Measurements from ENCODE around the gene TCEAL3.
"Not testable (repeated sequence)": the region's sequence is repeated elsewhere in the genome, so short reads cannot be mapped to it uniquely, and the experiment has no call there.

The TCEAL3 gene

GRCh38 chrX:103607364-103608305, at the start of gene TCEAL3:
Gene TCEAL3, plus strand, starts transcription at chrX:103607963. Its CDS starts 1,102 bp downstream, at chrX:103609065.
- peak; percentile 51 for DNase-seq

- no peak for DNase-seq
Observed at GRCh38 chrX:103560256-103560655, 47.5 kb upstream of the TCEAL3 start.

- DNase-seq: no peak
Observed at GRCh38 chrX:103562801-103563200, 45.0 kb upstream of the TCEAL3 start.

- no peak for DNase-seq
Observed at GRCh38 chrX:103565197-103565596, 42.6 kb upstream of the TCEAL3 start.

GRCh38 chrX:103565752-103566151, 42.0 kb upstream of the TCEAL3 start:
- DNase-seq: no peak

GRCh38 chrX:103571121-103571520, 36.6 kb upstream of the TCEAL3 start:
- DNase-seq: no peak

GRCh38 chrX:103571726-103572125, 36.0 kb upstream of the TCEAL3 start:
- DNase-seq: no peak

GRCh38 chrX:103573202-103573601, 34.6 kb upstream of the TCEAL3 start:
- no peak for DNase-seq

- DNase-seq: peak; percentile 15
Observed at GRCh38 chrX:103584596-103584995, 23.2 kb upstream of the TCEAL3 start.

GRCh38 chrX:103585411-103586313, 22.1 kb upstream of the TCEAL3 start, which contains the start of gene TCEAL4:
Gene TCEAL4, plus strand, starts transcription at chrX:103585515. Its CDS starts 1,161 bp downstream, at chrX:103586676.
- no peak for DNase-seq

GRCh38 chrX:103586314-103586646, 21.5 kb upstream of the TCEAL3 start:
- no peak for DNase-seq

- no peak for DNase-seq
Observed at GRCh38 chrX:103586659-103587058, 21.1 kb upstream of the TCEAL3 start.

- not testable (repeated sequence) for DNase-seq
Observed at GRCh38 chrX:103592295-103592694, 15.5 kb upstream of the TCEAL3 start.

GRCh38 chrX:103595202-103595601, 12.6 kb upstream of the TCEAL3 start:
- DNase-seq: not testable (repeated sequence)

- DNase-seq: no peak
Observed at GRCh38 chrX:103608306-103608963, 672 bp downstream of the TCEAL3 start.

GRCh38 chrX:103610282-103610681, 2.5 kb downstream of the TCEAL3 start:
- DNase-seq: no peak

GRCh38 chrX:103613362-103613890, 5.7 kb downstream of the TCEAL3 start:
- no peak for DNase-seq

GRCh38 chrX:103614999-103615398, 7.2 kb downstream of the TCEAL3 start:
- DNase-seq: no peak

GRCh38 chrX:103615781-103616371, 8.1 kb downstream of the TCEAL3 start:
- DNase-seq: no peak

- no peak for DNase-seq
Observed at GRCh38 chrX:103616676-103617186, 9.0 kb downstream of the TCEAL3 start.

GRCh38 chrX:103624111-103624510, 16.3 kb downstream of the TCEAL3 start:
- DNase-seq: no peak

GRCh38 chrX:103626855-103627254, 19.1 kb downstream of the TCEAL3 start:
- DNase-seq: no peak
